ENCODE data around the gene PITX3. TPM values are rescaled to one million over a fixed set of nuclear protein-coding genes. Genes with fewer than 3 reads are reported as not detected.

PITX3 gene
- total and polyA plus RNA-seq, 2 experiments from 2014 or later: 0.34 TPM; not detected in 1

DNA sequence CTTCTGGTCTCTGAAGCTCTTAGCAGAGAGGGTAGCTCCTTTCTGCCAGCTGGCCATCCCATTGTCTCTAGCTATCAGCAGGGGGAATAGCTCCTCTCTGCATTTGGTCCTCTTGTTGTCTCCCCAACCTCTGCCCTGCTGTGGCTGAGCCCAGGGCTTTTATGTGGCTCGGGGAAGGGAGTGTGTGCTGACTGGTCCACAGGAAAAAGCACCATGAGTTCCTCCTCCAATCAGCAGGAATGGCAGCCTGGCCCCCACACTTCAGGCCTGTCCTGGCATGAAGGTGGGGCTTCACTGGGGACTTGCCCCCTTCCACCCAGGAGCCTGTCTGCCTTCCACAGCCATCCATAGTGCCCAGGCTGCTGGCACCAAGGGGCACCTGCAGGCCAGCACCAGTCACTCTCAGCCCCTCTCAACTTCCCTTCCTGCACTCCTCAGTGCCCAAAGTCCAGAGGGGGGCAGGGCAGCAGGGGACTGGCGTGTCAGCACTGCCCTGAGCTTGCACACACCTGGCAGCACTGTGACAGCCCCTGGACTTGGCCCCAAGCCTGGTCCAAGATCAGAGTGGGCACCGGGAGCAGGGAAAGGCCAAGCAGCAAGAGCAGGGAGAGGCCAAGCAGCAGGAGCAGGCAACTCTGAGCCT lies 52.9 kb downstream of the PITX3 start (continued):
- TF ChIP-seq POLR2AphosphoS5 (IDR thresholded peaks at IDR 0.05; ENCODE audit: low read depth): no peak
- TF ChIP-seq, protein P1, sequence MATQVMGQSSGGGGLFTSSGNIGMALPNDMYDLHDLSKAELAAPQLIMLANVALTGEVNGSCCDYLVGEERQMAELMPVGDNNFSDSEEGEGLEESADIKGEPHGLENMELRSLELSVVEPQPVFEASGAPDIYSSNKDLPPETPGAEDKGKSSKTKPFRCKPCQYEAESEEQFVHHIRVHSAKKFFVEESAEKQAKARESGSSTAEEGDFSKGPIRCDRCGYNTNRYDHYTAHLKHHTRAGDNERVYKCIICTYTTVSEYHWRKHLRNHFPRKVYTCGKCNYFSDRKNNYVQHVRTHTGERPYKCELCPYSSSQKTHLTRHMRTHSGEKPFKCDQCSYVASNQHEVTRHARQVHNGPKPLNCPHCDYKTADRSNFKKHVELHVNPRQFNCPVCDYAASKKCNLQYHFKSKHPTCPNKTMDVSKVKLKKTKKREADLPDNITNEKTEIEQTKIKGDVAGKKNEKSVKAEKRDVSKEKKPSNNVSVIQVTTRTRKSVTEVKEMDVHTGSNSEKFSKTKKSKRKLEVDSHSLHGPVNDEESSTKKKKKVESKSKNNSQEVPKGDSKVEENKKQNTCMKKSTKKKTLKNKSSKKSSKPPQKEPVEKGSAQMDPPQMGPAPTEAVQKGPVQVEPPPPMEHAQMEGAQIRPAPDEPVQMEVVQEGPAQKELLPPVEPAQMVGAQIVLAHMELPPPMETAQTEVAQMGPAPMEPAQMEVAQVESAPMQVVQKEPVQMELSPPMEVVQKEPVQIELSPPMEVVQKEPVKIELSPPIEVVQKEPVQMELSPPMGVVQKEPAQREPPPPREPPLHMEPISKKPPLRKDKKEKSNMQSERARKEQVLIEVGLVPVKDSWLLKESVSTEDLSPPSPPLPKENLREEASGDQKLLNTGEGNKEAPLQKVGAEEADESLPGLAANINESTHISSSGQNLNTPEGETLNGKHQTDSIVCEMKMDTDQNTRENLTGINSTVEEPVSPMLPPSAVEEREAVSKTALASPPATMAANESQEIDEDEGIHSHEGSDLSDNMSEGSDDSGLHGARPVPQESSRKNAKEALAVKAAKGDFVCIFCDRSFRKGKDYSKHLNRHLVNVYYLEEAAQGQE (IDR thresholded peaks at IDR 0.05; ENCODE audit: unreplicated experiment): no peak
- no peak for TF ChIP-seq ZNF114 (CRISPR knock-in tag; IDR thresholded peaks at IDR 0.05)
- no peak for TF ChIP-seq STAT1 (IDR thresholded peaks at IDR 0.05; ENCODE audit: unreplicated experiment)
- TF ChIP-seq CREB1 (CRISPR knock-in tag; IDR thresholded peaks at IDR 0.05; ENCODE audit: low read depth): no peak

DNA sequence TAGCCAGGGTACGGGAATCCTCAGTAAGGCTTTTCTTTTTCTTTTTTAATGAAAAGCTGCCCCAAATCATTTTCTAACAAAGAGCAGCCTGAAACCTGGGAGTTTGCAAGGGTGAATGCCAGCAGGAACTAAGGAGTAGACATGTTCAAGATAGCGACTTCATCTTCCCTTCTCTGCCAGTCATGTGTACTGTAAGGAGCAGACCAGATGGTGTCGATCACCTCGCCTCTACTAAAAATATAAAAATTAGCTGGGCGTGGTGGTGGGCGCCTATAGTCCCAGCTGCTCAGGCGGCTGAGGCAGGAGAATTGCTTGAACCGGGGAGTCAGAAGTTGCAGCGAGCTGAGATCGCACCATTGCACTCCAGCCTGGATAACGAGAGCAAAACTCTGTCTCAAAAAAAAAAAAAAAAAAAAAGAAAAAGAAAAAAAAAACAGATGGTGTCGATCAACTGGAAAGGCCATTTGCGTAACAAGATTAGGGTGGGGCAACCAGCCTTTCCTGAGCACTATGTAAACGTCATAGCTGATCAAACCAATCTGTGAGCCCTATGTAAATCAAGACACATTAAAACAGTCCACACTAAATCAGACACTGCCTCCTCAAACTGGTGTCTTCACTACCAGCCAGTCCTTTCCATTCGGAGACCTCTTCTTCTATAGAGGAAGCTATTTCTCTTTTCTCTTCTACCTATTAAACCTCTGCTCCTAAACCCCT lies 55.3 kb downstream of the PITX3 start:
- Mint-ChIP-seq H3K36me3 (ENCODE audit: low read depth) (peaks cover 7% of the 10 kb centered on the region; the same call in 2 of the 3 replicates), H3K4me3 (no peak overlapping the region), H3K9me3 (peaks cover 64% of the 10 kb centered on the region), H3K27me3 (ENCODE audit: insufficient read depth, low read depth, poor library complexity) (peaks cover 4% of the 10 kb centered on the region), H3K4me1 (no peaks in the 10 kb centered on the region), H3K27ac (no peak overlapping the region)
- H4K20me1 ChIP-seq (replicated peaks; ENCODE audit: insufficient read depth): no peaks in the 10 kb centered on the region
- H3K4me2 ChIP-seq: no peak overlapping the region
- no peaks in the 10 kb centered on the region for H3K27me3 ChIP-seq (ENCODE audit: insufficient read depth)
- no peak overlapping the region for H3K27ac ChIP-seq (ENCODE audit: low read depth)
- H3K79me2 ChIP-seq (replicated peaks; ENCODE audit: insufficient read depth): no peaks in the 10 kb centered on the region
- H3K4me1 ChIP-seq (ENCODE audit: insufficient read depth): no peaks in the 10 kb centered on the region
- H3K36me3 ChIP-seq (ENCODE audit: insufficient read depth): no peaks in the 10 kb centered on the region; the same call in 1 of the 2 replicates
- H3F3A ChIP-seq (replicated peaks; ENCODE audit: low read depth): no peaks in the 10 kb centered on the region
- no peak overlapping the region for H3K4me3 ChIP-seq
- no peak for DNase-seq (ENCODE audit: low spot score)
- ATAC-seq: no peak
- H3K9me2 ChIP-seq (ENCODE audit: insufficient read depth): no peaks in the 10 kb centered on the region
- H2AFZ ChIP-seq: no peak overlapping the region
- no peak for TF ChIP-seq EZH2phosphoT487 (IDR thresholded peaks at IDR 0.05; ENCODE audit: unreplicated experiment)
- no peak for TF ChIP-seq EZH2 (IDR thresholded peaks at IDR 0.05; ENCODE audit: low read depth, unreplicated experiment)
- TF ChIP-seq NANOG (IDR thresholded peaks at IDR 0.05; ENCODE audit: borderline replicate concordance): no peak
- no peak for TF ChIP-seq ZNF331 (CRISPR knock-in tag; IDR thresholded peaks at IDR 0.05; ENCODE audit: low read depth)
- TF ChIP-seq ZNF114 (CRISPR knock-in tag; IDR thresholded peaks at IDR 0.05): no peak
- TF ChIP-seq, protein P2, sequence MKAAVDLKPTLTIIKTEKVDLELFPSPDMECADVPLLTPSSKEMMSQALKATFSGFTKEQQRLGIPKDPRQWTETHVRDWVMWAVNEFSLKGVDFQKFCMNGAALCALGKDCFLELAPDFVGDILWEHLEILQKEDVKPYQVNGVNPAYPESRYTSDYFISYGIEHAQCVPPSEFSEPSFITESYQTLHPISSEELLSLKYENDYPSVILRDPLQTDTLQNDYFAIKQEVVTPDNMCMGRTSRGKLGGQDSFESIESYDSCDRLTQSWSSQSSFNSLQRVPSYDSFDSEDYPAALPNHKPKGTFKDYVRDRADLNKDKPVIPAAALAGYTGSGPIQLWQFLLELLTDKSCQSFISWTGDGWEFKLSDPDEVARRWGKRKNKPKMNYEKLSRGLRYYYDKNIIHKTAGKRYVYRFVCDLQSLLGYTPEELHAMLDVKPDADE (IDR thresholded peaks at IDR 0.05): no peak
- TF ChIP-seq, protein P1 (IDR thresholded peaks at IDR 0.05; ENCODE audit: unreplicated experiment): no peak
- no peak for TF ChIP-seq POLR2AphosphoS5 (IDR thresholded peaks at IDR 0.05; ENCODE audit: low read depth)
- TF ChIP-seq CREB1 (CRISPR knock-in tag; IDR thresholded peaks at IDR 0.05; ENCODE audit: low read depth): no peak
- TF ChIP-seq JUNB (IDR thresholded peaks at IDR 0.05; ENCODE audit: unreplicated experiment): no peak
- TF ChIP-seq STAT1 (IDR thresholded peaks at IDR 0.05; ENCODE audit: unreplicated experiment): no peak
- TF ChIP-seq, protein P3, sequence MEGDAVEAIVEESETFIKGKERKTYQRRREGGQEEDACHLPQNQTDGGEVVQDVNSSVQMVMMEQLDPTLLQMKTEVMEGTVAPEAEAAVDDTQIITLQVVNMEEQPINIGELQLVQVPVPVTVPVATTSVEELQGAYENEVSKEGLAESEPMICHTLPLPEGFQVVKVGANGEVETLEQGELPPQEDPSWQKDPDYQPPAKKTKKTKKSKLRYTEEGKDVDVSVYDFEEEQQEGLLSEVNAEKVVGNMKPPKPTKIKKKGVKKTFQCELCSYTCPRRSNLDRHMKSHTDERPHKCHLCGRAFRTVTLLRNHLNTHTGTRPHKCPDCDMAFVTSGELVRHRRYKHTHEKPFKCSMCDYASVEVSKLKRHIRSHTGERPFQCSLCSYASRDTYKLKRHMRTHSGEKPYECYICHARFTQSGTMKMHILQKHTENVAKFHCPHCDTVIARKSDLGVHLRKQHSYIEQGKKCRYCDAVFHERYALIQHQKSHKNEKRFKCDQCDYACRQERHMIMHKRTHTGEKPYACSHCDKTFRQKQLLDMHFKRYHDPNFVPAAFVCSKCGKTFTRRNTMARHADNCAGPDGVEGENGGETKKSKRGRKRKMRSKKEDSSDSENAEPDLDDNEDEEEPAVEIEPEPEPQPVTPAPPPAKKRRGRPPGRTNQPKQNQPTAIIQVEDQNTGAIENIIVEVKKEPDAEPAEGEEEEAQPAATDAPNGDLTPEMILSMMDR (conservative IDR thresholded peaks at IDR 0.05; ENCODE audit: low read depth in 2 of 2): no peak
